ENCODE results near the gene SNED1. TPM values are rescaled to one million over a fixed set of nuclear protein-coding genes. Genes with fewer than 3 reads are reported as not detected.

The SNED1 gene
- total and polyA plus RNA-seq, 9 of the 15 experiments (the other 6 are each of a cell fraction or from before 2014, with no cell fraction given): 0.03 to 0.07 (median 0.05) TPM; not detected in 5

GRCh38 chr2:240994171-240994896 is 4.1 kb upstream of the SNED1 start (continued):
- TF ChIP-seq RREB1 (CRISPR knock-in tag; IDR thresholded peaks at IDR 0.05): no peak
- TF ChIP-seq CBX2 (IDR thresholded peaks at IDR 0.05; ENCODE audit: insufficient read depth, low read length, poor library complexity, severe bottlenecking): no peak
- no peak for TF ChIP-seq HDAC2 (IDR thresholded peaks at IDR 0.05)
- TF ChIP-seq TARDBP (IDR thresholded peaks at IDR 0.05): no peak
- no peak for TF ChIP-seq THRB (CRISPR knock-in tag; conservative IDR thresholded peaks at IDR 0.05)
- no peak for TF ChIP-seq SRSF7 (optimal IDR thresholded peaks at IDR 0.05; ENCODE audit: low read depth, low read length)
- TF ChIP-seq SREBF1 (IDR thresholded peaks at IDR 0.05; ENCODE audit: borderline replicate concordance, low read depth, low read length): no peak
- TF ChIP-seq PTRF (tag; IDR thresholded peaks at IDR 0.05): no peak
- TF ChIP-seq CREBBP (IDR thresholded peaks at IDR 0.05; ENCODE audit: low read depth, low read length): no peak
- TF ChIP-seq CCAR2 (IDR thresholded peaks at IDR 0.05; ENCODE audit: low read depth, low read length): no peak
- TF ChIP-seq ZBTB2 (IDR thresholded peaks at IDR 0.05): no peak
- TF ChIP-seq PHF8 (IDR thresholded peaks at IDR 0.05; ENCODE audit: borderline replicate concordance, low read length): no peak
